ELR (cell line): ENCODE data around the gene THAP11.
"Not testable (repeated sequence)": the region's sequence is repeated elsewhere in the genome, so short reads cannot be mapped to it uniquely, and the experiment has no call there.

Source experiments
- DNase-seq: peaks from one replicate; pipeline ENCODE4 v3.0.0-alpha.2; 2015; ENCODE audit warnings: low read depth

Gene THAP11

GRCh38 chr16:67837190-67837589 lies 4.9 kb upstream of the THAP11 start:
- not testable (repeated sequence) for DNase-seq

DNA sequence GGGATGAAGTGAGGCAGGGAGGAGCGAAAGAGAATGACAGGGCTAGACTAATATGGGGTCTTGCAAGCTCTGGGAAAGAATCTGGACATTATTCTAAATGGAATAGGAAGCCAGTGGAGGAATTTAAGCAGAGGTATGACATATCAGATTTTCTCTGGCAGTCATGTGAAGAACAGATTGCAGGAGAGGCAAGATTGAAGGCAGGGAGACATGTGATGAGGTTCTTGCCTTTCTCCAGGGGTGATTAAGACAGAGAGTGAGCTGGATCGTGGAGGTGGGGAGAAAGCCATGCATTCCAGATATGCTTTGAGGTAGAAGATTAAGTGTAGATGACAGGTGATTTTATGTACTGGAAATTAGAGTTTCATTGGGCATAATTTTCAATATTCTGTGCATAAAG lies 4.3 kb upstream of the THAP11 start:
- DNase-seq = no peak

- DNase-seq = no peak
Observed at GRCh38 chr16:67841198-67841815, 813 bp upstream of the THAP11 start.

- DNase-seq = peak; percentile 70
Observed at GRCh38 chr16:67842509-67843342, 606 bp downstream of the THAP11 start.

DNA sequence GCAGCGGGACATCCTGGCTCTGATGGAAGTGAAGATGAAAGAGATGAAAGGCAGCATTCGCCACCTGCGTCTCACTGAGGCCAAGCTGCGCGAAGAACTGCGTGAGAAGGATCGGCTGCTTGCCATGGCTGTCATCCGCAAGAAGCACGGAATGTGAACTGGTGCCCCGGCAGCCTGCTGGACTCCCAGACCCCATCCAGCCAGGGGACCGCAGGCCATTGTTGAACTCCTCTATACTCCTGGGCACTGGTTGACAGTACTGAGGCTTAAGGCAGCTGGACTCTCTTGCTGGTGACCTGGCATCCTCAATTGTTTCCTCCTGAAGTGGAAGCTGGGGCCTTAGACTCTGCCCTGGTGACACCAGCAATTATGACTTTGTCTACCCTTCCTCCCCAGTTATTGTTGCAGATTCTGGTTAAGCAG lies 1.2 kb downstream of the THAP11 start:
- peak; percentile 59 for DNase-seq

GRCh38 chr16:67844497-67844896 lies 2.4 kb downstream of the THAP11 start:
- peak; percentile 52 for DNase-seq

GRCh38 chr16:67845291-67846062 lies 3.4 kb downstream of the THAP11 start:
- DNase-seq = peak; percentile 13

- DNase-seq = peak; percentile 25
Observed at GRCh38 chr16:67846063-67846319, 3.9 kb downstream of the THAP11 start.

- DNase-seq = peak; percentile 96
Observed at GRCh38 chr16:67846320-67847063, 4.4 kb downstream of the THAP11 start, which contains the start of gene NUTF2. Gene NUTF2, plus strand, starts transcription at chr16:67846933. Its CDS starts 18,198 bp downstream, at chr16:67865131.

DNA sequence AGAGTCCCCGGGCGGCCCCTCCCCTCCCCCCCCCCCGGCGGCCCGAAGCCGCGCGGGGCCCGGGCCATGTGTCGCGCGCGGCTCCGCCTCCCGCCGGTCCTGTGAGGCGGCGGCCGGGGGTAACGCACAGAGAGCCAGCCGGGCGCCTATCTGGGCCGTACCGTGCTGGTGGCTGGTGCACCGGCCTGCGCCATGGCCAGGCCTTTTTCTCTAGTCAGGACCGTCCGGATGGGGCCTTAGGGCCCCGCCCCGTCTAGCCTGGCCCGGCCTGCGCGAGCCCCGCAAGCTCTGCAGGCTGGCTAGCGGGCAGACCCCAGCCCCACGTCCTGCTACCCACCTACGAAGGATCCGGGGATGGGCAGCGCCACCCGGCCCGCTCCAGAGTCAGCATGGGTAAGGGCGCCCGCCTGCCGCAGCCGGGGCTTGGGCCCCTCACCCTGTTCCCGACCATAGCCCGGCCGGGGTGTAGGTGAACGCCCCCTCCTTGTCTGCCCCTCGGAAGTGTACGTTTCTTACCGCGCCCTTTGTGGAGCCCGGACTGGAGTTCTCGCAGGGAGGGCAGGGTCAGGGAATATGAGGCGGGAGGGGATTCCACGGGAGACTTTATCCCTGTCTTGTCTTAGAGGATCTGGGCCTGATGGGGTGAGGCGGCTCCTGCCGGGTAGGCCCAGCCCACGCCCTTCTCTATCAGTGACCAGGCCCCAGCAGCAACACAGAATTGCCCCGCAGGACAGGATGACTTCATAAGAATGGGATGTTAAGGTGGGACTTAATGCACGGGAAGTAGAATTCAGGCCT lies 5.1 kb downstream of the THAP11 start, which contains the start of gene CENPT:
Gene CENPT, minus strand, starts transcription at position 630 of the 798 bp plus-strand sequence. CDS start 13,834 bp downstream, outside the sequence.
- peak; percentile 90 for DNase-seq

- DNase-seq = no peak
Observed at GRCh38 chr16:67848118-67848517, 6.0 kb downstream of the THAP11 start.

DNA sequence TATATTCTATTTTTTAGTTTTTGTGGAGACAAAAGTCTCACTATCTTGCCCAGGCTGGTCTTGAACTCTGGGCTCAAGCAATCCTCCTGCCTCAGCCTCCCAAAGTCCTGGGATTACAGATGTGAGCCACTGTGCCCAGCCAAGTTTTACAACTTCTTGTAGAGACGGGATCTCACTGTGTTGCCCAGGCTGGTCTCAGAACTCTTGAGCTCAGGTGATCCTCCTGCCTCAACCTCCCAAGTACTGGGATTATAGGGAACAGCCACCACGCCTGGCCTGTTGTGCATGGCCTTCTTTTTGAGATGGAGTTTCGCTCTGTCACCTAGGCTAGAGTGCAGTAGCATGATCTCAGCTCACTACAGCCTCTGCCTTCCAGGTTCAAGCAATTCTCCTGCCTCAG lies 11.6 kb downstream of the THAP11 start:
- no peak for DNase-seq

DNA sequence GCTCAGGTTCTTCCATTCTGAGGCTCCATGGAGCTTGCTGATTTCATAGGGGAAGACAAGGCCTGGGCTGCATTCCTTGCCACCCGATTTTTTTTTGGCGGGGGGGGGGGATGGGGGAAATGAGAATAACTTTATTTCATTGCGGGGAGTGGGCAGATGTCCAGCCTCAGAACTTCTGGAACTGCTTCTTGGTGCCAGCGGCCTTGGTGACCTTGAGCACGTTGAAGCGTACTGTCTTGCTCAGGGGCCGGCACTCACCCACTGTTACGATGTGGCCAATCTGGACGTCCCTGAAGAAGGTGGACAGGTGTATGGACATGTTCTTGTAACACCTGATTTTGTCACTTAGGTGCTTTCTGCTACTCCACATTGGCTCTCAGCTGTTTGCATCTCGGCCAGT lies 13.7 kb downstream of the THAP11 start:
- no peak for DNase-seq

- no peak for DNase-seq
Observed at GRCh38 chr16:67856927-67857546, 14.9 kb downstream of the THAP11 start.

GRCh38 chr16:67857547-67858233 lies 15.6 kb downstream of the THAP11 start:
- peak; percentile 97 for DNase-seq

DNA sequence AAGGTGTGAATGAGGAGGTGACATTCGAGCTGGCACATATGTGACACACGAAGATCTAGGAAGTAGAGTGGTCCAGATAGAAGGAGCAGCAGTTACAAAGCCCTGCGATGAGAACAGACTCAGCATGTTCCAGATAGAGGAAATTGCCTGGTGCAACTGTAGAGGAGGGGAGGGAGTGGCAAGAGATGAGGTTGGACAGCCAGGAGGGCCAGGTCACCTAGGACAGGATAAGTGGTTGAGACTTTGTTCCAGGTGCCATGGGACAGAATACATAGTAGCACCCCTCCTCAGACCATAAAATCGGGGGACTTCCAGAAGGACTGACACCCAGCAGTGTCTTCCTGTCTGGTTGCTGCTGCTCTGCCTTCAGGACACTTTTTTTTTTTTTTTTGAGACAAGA lies 16.4 kb downstream of the THAP11 start:
- no peak for DNase-seq

DNA sequence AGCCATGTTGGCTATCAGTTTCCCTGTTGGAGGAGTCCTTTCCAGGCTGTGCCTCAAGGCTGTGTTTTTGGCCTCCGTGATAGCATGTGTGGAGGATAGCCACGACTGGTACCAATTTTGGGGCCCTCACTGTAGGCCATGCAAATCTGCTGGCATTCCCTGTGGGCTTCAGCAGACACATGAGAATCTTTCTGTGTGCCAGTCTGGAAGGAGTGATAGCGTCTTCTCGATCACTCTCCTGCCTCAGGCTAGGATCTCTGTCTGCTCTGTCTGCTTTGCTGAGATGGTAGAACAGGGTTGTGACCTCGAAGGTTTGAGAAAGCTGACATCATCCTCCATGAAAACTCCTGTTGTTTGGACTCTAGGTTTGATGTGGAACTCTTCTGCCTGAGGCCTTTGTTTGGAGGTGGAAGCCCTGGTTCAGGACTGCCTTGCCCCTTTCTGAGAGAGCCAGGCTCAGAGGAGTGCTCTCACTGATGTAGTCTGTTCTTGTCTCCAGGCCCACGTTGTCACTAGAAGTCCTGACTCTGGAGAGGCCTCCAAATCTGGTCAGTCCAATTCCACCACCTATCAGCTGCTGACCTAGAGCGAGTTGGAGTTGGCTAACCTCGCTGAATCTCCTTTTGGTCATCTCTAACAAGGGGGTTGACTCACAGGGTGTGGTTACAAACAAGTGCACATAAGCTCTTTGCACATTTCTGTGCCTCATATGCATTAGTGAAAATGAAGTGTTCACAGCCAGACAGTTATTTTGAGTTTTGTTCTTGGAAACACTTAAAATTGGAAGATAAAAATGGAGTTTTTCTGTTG lies 18.7 kb downstream of the THAP11 start:
- DNase-seq = peak; percentile 87

DNA sequence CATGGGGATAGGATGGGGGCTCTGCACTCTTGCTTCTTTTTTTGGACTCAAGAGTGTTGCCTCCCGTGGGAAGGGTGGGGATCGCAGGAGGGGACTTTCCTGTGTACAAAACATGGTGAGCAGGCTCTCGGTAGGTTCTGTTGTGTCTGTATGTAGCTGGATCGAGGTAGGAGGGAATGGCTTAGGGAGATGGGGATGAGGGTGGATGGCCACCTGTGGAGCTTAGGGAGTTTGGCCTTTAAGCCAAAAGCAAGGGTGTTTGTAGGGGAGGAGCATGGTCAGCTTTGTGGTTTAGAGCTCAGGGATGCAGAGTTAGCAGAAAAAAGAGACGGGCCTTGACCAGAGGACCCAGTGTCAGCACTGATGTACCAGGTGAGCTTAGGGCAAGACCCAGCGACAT lies 19.8 kb downstream of the THAP11 start:
- DNase-seq = no peak
